Measurements from ENCODE around the gene BCAR3.

The BCAR3 gene

GRCh38 chr1:93616221-93616995 lies 65.2 kb downstream of the BCAR3 start:
- no peak for DNase-seq (ENCODE audit: low read depth in 2 of 2)

- DNase-seq (ENCODE audit: low read depth in 2 of 2): peak; percentile 30 to 45
Observed at GRCh38 chr1:93615582-93616150, 66.0 kb downstream of the BCAR3 start.

GRCh38 chr1:93614986-93615581 lies 66.6 kb downstream of the BCAR3 start:
- peak; percentile 40 to 65 for DNase-seq (ENCODE audit: low read depth in 2 of 2)

GRCh38 chr1:93614541-93614940 lies 67.1 kb downstream of the BCAR3 start:
- DNase-seq (ENCODE audit: low read depth in 2 of 2): no peak

- no peak for DNase-seq (ENCODE audit: low read depth in 2 of 2)
Observed at GRCh38 chr1:93613898-93614297, 67.7 kb downstream of the BCAR3 start.

- DNase-seq (ENCODE audit: low read depth in 2 of 2): no peak
Observed at GRCh38 chr1:93612510-93612909, 69.1 kb downstream of the BCAR3 start.

- DNase-seq (ENCODE audit: low read depth in 2 of 2): no peak
Observed at GRCh38 chr1:93611668-93612067, 70.0 kb downstream of the BCAR3 start.

- DNase-seq (ENCODE audit: low read depth in 2 of 2): no peak
Observed at GRCh38 chr1:93609536-93609935, 72.1 kb downstream of the BCAR3 start.

- no peak for DNase-seq (ENCODE audit: low read depth in 2 of 2)
Observed at GRCh38 chr1:93608187-93609109, 73.2 kb downstream of the BCAR3 start.

GRCh38 chr1:93607814-93608186 lies 73.8 kb downstream of the BCAR3 start:
- DNase-seq (ENCODE audit: low read depth in 2 of 2): peak; percentile 24 to 35

GRCh38 chr1:93605812-93606512 lies 75.7 kb downstream of the BCAR3 start:
- no peak for DNase-seq (ENCODE audit: low read depth in 2 of 2)

GRCh38 chr1:93605026-93605568 lies 76.5 kb downstream of the BCAR3 start:
- no peak for DNase-seq (ENCODE audit: low read depth in 2 of 2)

- no peak for DNase-seq (ENCODE audit: low read depth in 2 of 2)
Observed at GRCh38 chr1:93604411-93604810, 77.2 kb downstream of the BCAR3 start.

- DNase-seq (ENCODE audit: low read depth in 2 of 2): no peak
Observed at GRCh38 chr1:93603601-93604000, 78.0 kb downstream of the BCAR3 start.

- no peak for DNase-seq (ENCODE audit: low read depth in 2 of 2)
Observed at GRCh38 chr1:93603106-93603505, 78.5 kb downstream of the BCAR3 start.

- DNase-seq (ENCODE audit: low read depth in 2 of 2): no peak
Observed at GRCh38 chr1:93602101-93602500, 79.5 kb downstream of the BCAR3 start.

- no peak for DNase-seq (ENCODE audit: low read depth in 2 of 2)
Observed at GRCh38 chr1:93601686-93602085, 80.0 kb downstream of the BCAR3 start.

- DNase-seq (ENCODE audit: low read depth in 2 of 2): no peak
Observed at GRCh38 chr1:93600663-93601062, 81.0 kb downstream of the BCAR3 start.

- DNase-seq (ENCODE audit: low read depth in 2 of 2): no peak
Observed at GRCh38 chr1:93599479-93599878, 82.2 kb downstream of the BCAR3 start.

GRCh38 chr1:93598861-93599439 lies 82.7 kb downstream of the BCAR3 start:
- no peak for DNase-seq (ENCODE audit: low read depth in 2 of 2)

- no peak for DNase-seq (ENCODE audit: low read depth in 2 of 2)
Observed at GRCh38 chr1:93598396-93598795, 83.2 kb downstream of the BCAR3 start.

Data from stimulated activated CD8-positive, alpha-beta memory T cell treated with anti-CD3 and anti-CD28 coated beads, Interleukin-2, amount 100 ng/mL, for 48 hours (primary cell).